ENCODE measurements around the gene ANKLE2. TPM values are rescaled to one million over a fixed set of nuclear protein-coding genes. Genes with fewer than 3 reads are reported as not detected.

Gene ANKLE2
- 82.3 TPM for total RNA-seq

GRCh38 chr12:132761032-132761920, at the start of gene ANKLE2:
TSS of gene ANKLE2 (minus strand) at chr12:132761832. CDS start at chr12:132761798, 34 bp downstream.

GRCh38 chr12:132710405-132711079, 51.1 kb downstream of the ANKLE2 start, which contains the start of gene PGAM5:
TSS of gene PGAM5 (plus strand) at chr12:132710842. CDS start at chr12:132710877, 35 bp downstream.

GRCh38 chr12:132687211-132688164, 74.1 kb downstream of the ANKLE2 start, which contains the start of the genes POLE and PXMP2:
TSS of gene POLE (minus strand) at chr12:132687342. CDS start at chr12:132687315, 27 bp downstream.
TSS of gene PXMP2 (plus strand) at chr12:132687587. CDS start at chr12:132687671, 84 bp downstream.

Small RNA genes lying within 50 kb of the gene (small RNA-seq; reads per million reads assigned to genes)
- not detected for gene RNA5SP379 (ENCODE audit: low replicate concordance)

Other genes with a start within 250 kb of the ANKLE2 start
- not detected for gene LRCOL1, start 151.2 kb downstream of the ANKLE2 start, total RNA-seq
- not detected for gene P2RX2, start 143.1 kb downstream of the ANKLE2 start, total RNA-seq
- 95.2 TPM for gene POLE, start 74.5 kb downstream of the ANKLE2 start, total RNA-seq
- gene PXMP2, start 74.2 kb downstream of the ANKLE2 start, total RNA-seq, result 17.8 TPM
- gene PGAM5, start 51.0 kb downstream of the ANKLE2 start, total RNA-seq, result 21.6 TPM
- 64.2 TPM for gene GOLGA3, start 67.0 kb upstream of the ANKLE2 start, total RNA-seq
- 73.2 TPM for gene CHFR, start 125.8 kb upstream of the ANKLE2 start, total RNA-seq
- 52.0 TPM for gene ZNF605, start 194.5 kb upstream of the ANKLE2 start, total RNA-seq
- gene ZNF26, start 224.5 kb upstream of the ANKLE2 start, total RNA-seq, result 32.2 TPM

Data from parietal lobe (tissue), 2 donors.